NOMO-1 treated with DMSO at 0.1 percent for 48 hours (cell line): ENCODE data around the gene SLC39A11.
"Not testable (repeated sequence)": the region's sequence is repeated elsewhere in the genome, so short reads cannot be mapped to it uniquely, and the experiment has no call there.

Experiments used
- DNase-seq: peaks from one replicate; lab custom pipeline; 2025; ENCODE audit not compliant: unreplicated experiment; lab: John Stamatoyannopoulos, UW

The SLC39A11 gene

DNA sequence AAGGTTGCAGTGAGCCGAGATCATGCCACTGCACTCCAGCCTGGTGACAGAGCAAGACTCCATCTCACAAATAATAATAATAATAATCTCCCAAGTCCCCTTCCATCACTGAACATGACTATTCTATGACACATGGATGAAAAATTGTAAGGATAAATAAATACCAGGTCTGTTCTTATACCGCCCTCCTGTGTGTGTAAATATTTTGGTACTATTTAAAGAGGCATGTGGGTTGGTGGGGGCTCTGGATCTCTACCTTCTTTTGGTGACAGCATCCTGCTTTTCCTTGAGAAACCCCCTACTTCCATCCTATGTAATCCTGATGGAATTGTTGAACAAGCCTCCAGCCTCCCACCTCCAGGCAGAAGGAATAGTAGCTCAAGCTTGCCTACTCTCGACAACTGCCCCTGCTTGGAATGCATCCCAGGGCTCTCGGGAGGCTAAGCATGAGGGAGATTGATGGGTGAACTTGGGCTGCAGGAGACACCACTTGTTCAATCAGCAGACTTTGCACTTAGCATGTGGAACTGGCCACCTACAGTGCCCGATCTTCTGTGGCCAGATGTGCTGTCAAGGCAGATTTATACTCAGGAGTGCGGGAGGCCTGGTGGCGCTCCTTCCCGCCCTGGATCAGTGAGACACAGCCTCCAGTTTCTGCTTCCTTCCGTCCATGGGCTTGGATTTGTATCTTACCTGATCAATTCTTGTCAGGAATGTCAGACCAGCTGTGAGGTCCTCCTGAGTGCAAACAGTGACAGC lies 287.4 kb downstream of the SLC39A11 start:
- no peak for DNase-seq

DNA sequence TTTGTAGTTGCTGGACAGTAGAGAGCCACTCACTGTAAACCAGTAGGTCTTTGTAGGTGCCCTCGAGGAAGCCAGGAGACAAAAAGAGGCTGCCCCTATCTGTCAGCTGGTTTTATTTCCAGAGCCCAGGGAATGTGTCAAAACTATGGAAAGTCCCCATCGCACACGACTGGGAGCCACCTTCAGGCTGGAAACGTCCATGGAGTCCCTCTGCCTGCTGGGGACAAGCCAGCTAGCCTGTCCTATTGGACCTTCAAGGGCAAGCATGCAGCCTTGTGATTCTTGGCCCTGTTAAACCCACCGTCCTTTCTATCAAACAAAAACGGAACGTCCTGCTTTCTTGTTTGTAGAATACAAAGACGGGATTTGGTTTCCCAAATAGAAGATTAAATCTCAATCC lies 289.8 kb downstream of the SLC39A11 start:
- no peak for DNase-seq

DNA sequence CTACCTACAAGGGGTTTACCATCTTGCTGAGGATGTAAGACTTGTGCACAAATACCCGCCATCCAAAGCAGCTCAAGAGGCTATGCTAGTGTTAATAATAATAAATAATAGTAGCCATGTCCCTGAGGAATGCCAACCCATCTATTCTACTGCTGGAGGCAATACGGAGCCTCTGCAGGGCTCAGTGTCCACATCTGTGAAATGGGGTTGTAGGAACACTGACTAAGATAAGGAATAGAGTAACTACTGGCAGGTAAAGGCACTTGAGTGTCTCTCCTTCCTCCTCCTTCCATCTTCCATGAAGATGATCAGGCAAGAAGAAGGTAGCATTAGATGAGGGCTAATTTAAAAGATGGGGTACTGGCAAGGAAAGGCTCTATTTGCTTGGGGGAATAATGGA lies 295.3 kb downstream of the SLC39A11 start:
- no peak for DNase-seq

DNA sequence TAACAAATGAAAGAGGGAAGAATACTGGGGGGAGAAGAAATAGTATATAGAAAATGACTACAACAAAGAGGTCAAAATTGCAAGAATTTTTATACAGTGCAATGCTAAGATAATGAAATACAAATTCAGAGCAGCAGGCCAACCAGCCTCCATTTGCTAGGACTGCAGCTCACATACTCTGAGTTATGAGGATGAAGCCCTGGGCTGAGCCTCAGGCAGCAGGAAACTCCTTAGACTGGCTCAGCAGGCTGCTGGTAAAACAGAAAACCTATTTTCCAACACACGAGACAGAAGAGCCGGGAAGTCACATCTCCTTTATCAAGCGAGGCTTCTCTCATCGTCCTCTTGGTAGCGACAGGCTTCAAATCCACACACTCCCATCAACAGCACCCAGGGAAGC lies 296.5 kb downstream of the SLC39A11 start:
- no peak for DNase-seq

DNA sequence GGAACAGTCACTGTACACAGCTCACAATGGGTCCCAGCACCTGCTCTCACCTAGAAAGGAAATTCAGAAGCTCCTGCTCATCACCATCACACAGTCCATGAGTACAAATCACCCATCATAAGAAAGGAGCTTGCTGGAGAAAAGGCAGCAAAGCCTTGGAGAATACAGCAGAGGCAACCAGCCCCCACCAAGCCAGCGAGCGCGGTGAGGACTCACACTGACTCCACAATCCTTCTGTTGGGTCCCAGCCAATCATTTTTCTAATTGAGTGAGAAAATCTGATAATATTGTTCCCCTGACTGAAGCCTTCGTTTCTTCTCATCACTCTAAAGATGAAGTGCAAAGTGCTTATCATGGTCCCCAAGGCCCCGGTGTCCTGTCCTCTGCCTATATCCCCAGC lies 298.3 kb downstream of the SLC39A11 start:
- no peak for DNase-seq

DNA sequence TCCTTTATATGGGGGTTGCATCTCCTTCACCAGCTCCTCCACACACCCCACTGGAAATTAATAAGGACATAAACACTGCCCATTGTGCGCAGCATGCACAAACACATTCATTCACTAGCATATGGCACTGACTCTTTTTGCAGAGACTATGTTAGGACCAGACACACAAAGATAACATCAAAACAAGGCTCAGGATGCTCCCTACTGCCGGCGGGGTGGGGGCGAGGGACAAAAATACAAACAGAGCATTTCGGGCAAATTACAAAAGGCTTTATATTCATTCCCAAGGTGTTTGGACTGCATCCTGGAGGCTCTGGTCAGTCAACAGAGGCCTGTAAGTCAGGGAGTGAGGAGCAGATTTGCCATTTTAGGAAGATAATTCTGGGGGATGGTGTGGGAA lies 299.7 kb downstream of the SLC39A11 start:
- no peak for DNase-seq

DNA sequence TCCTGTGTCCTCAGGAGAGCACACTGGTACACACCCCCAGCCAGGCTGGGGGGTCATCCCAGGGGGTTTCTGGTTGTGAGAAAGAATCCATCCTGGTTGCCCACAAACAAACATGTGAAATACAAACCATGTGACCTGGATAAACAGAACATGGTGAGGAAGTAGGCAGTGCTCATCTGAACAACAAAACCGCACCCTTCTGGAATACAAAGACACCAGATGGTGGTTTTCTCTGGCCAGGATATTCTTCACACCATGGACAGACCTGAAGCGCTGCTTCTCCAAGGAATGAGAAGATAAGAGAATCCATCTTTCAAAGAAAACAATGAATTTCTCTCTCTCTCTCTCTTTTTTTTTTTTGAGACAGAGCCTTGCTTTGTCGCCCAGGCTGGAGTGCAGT lies 302.3 kb downstream of the SLC39A11 start:
- DNase-seq, result no peak

DNA sequence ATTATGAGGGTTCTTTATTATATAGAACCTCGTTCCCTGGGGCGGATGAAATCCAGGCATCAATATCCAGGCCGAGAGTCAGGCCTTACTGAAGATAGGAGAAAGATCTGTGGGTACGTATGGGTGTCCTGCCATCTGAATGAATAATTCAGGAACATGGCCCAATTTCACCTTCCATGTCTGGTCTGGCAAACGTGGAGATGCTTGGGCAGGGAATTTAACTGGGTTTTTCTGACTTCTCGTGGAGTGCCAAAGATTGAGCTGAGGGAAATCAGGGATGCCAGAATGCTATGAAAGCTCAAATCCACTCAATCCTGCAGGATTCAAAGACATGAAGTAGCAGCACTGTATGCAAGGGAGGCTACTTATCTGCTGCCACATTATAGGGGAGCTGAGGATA lies 302.8 kb downstream of the SLC39A11 start:
- no peak for DNase-seq

DNA sequence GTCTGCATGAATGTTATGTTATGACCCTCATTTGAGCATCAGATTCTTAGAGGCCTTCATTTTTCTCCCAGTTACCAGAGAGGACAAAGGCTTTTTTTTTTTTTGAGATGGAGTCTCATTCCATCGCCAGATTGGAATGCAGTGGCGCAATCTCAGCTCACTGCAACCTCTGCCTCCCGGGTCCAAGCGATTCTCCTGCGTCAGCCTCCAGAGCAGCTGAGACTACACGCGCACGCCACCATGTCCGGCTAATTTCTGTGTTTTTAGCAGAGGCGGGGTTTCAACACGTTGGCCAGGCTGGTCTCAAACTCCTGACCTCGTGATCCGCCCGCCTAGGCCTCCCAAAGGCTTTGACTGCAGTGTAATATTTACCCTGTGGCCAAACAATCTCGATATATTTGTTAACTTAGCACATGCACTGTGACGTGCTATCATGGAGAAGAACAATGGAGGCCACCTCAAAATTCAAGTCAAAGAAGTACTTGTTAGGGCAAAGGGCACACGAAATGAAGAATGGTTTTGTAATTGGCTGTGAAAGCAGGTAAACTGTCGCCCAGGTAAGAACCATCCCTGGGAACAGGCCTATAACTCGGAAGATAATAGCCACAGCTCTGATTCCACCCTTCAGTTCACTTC lies 303.4 kb downstream of the SLC39A11 start:
- DNase-seq, result no peak

DNA sequence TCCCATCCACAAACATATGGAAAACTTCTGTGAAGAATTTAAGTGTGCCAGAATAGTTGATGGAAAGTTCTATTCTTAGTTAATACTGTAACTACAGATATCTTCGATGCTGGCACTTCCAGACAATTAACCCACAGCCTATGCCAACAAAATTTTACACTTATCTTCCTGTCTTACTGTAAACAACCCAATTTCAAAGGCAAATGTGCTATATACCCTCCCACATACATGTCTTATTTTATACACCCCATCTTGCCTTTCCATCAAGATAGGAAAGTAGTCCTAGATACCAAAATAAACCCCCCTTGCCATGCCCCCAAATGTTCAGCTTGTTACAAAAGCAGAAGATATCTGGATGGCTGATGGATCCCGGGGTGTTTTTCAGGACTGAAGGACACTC lies 306.3 kb downstream of the SLC39A11 start:
- DNase-seq, result no peak

DNA sequence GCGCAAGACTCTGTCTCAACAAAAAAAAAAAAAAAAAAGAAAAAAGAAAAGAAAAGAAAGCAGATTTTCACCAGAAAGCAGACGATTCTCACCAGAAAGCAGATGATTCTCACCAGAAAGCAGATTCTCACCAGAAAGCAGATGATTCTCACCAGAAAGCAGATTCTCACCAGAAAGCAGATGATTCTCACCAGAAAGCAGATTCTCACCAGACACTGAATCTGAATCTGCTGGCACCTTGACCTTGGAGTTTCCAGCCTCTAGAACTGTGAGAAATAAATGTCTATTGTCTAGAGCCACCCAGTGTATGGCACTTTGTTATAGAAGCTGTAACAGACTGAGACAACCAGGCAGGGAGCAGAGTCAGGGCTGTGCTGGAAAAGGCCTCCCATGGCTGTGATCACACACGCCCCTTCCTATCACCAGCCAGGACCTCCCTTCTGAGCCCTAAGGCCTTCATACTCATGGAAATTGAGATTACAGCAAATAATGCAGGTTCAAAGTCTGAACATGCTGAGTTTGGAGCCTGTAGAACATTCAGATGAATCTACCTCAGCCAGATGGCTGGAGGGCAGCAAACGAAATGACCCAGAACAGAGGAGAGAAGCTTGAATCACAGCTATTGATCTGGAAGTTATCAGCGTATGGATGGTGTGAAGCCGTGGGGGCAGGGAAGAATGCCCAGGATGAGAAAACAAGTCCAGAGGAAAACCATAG lies 309.3 kb downstream of the SLC39A11 start:
- no peak for DNase-seq

DNA sequence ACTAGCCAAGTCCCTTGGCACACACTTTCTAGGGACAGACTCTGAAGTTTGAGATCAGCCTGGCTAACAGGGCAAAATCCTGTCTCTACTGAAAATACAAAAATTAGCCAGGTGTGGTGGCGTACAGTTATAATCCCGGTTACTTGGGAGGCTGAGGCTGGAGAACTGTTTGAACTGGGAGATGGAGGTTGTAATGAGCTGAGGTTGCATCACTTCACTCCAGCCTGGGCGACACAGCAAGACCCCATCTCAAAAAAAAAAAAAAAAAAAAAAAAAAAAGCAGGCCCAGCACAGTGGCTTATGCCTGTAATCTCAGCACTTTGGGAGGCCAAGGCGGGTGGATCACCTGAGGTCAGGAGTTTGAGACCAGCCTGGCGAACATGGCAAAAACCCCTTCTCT lies 310.1 kb downstream of the SLC39A11 start:
- DNase-seq, result not testable (repeated sequence)

DNA sequence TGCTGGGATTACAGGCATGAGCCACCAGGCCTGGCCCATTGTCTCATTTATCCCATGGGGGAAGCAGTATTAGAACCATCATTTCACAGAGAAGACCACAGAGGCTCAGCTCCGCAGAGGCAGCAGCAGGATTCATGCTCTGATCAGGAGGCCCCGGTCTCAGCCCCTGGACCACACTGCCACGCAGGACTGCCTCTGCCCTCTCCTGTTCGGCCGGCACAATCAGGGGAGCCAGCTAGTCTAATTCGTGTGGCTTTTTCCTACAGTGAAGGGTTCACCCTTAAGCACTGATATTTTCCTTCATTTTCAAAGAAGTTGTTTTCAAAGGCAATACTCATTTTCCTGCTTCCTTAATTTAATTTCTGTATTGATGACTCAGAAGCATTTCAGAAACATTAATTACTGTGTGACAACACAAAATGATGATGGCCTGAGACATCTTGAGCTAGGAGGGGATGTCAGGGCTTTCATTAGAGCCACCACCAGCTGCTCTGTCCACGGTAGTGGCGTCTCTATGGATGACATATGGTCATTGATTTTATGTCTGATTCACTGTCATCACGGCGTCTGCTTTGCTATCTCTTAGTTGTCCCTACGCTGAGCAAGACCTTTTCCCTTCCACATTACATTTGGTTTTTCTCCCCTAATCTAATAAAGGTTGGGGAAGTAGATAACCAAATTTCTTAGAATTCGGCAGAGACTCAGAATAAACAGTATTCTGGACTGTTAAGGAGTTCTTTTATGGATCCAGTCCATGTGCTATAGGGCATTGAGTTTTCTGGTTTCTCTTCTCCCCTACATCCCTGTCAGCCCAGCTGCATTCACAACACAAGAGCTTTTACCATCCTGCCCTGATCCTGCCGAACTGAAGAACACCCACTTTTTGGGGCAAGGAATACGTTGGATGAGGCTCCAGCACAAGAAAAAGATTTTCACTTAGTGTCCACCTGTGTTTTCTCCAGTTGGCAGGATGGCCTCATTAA lies 314.0 kb downstream of the SLC39A11 start:
- no peak for DNase-seq

DNA sequence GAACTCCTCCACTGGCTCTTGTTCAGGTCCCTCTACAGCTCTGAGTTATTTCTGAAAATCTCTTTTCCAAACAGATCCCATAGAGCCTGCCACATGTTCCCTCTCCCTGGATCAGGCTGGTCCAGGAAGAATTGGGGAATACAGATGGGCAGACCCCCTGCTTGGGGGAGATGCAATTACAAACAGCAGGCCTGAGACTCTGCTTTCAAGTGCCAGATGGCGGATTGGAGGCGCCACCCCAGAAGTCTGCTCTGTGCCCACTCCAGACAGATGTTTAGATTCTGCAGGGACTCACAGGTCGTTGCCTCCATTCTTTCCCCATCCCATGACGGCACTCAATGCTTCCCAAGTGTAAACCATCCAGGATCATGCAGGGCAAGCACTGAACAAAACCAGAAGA lies 316.6 kb downstream of the SLC39A11 start:
- no peak for DNase-seq

DNA sequence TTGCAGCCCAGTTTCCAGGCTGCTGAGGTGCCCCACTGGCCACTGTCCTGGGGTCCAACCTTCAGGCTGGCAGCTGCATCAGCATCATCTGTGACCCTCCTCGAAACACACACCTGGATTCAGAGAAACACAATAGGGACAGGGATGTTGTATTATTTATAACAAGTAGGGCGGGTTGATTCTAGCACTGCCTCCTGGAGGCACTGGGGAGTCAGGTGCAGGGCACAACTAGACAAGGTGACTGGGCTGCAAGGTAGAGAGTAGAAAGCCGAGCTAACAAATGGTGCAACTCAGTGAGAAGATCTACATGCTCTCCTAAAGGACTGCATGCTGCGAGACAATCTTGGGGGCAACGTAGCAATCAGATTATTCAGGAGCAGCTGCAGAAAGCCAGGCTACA lies 317.3 kb downstream of the SLC39A11 start:
- no peak for DNase-seq

DNA sequence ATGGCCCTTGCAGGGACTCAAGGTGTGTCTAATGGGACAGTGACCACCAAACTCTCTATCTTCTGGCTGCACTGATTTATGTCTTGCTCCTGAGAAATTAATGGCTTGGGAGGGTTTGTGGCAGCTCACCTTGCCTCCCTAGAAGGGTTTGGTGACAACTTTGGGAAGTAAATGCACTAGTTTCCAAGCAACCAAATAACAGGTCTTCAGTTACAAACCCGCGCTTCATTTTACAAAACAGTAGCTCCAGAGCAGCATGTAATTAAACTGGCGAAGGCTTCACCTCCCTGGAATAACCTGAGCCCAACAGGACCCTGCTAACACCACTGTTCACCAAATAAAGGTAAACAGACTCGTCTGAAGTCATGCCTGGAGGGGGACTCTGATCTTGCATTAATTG lies 318.3 kb downstream of the SLC39A11 start:
- DNase-seq, result no peak

DNA sequence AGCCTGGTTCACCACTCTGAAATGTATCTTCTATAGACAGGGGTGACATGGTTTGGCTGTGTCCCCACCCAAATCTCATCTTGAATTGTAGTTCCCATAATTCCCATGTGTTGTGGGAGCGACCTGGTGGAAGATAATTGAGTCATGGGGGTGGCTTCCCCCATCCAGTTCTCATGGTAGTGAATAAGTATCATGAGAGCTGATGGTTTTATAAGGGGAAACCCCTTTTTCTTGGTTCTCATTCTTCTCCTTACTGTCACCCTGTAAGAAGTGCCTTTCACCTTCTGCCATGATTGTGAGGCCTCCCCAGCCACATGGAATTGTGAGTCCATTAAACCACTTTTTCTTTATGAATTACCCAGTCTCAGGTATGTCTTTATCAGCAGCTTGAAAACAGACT lies 319.3 kb downstream of the SLC39A11 start:
- not testable (repeated sequence) for DNase-seq

DNA sequence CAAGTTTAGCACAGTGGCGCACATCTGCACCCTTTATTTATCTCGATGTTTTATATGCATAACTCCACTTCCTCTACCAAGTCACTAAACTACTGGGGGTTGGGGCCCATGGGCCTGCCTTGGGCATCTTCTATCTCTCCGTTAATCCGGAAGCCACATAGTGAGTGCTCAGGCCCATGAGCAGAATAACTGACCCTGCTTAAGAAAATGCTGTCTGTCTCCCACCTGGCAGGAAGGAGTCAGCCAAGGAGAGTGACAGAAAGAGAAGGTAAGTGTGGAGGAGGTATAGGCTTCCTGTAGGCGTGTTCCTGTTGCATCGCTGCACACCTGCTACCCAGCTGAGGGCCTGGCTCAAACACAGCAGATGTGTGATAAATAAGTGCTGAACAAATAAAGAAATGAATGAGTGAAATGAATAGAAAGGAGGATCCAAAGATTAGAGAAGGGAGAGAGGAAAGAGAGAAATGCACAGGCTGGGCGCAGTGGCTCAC lies 320.1 kb downstream of the SLC39A11 start:
- no peak for DNase-seq

DNA sequence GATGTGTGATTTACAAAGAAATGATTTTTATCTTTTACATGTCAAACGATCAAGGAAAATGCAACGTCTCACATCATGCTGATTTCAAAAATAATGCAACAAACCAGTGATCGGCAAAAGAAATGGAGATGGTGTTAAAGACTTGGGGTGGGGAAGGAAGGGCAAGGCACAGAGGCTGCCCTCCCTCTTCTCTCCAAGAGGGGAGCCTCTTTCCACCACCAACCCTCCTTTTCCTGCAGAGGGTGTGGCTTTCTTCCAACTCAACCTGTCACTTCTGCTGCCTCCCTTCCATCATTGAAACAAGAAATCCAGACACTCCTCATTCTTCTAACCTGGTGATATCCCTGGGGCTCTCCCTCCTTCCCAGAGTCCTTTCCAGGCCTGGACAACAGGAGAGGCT lies 320.8 kb downstream of the SLC39A11 start:
- DNase-seq, result no peak

DNA sequence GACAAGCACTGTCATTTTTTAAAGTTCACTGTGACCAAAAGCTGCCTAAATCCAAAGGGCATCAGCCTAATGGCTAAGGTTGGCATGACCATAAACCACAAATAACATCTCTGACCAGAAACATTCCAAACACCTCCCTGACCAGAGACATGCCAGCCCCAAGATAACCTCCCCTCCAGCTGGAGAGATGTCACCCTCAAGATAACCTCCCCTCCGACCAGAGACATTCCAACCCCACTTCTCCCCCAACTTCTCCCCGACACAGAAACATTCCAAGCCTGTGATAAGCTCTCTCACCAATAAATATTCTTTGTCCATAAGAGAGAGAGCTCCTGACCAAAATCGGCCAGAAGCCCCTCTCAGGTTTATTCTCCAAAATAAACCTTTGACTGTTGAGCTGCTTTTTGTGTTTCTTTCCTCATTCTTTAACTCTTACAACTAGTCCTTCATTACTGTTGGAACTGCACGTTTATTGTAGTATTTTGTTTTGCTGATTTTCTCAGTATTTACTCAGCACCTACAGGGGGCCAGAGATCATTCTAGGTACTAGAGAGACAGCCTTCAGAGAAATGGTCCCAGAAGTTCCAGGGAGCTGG lies 325.6 kb downstream of the SLC39A11 start:
- DNase-seq, result no peak
